Stomach smooth muscle (tissue), 2 donors: ENCODE results near the gene PLXNC1.

ENCODE experiments used
- H3K27ac ChIP-seq: one replicate; pipeline ENCODE4 v1.7.0; 2013; ENCODE audit warnings: mild to moderate bottlenecking, low read length, inconsistent platforms
- H3K27me3 ChIP-seq, 2 donors: one replicate each; pipeline ENCODE4 v1.7.0; 2013; ENCODE audit warnings: low read length in 2 of 2; ENCODE audit not compliant: insufficient read depth in 2 of 2, control insufficient read depth in 1 of 2
- H3K36me3 ChIP-seq, 2 donors: one replicate each; pipeline ENCODE4 v1.7.0; 2013; ENCODE audit warnings: low read length in 2 of 2; ENCODE audit not compliant: control insufficient read depth in 2 of 2, insufficient read depth in 2 of 2
- H3K4me1 ChIP-seq: one replicate; pipeline ENCODE4 v1.7.0; 2013; ENCODE audit warnings: low read length; ENCODE audit not compliant: control insufficient read depth, insufficient read depth
- H3K4me3 ChIP-seq, 2 donors: one replicate each; pipeline ENCODE4 v1.7.0; 2013; ENCODE audit warnings: low read length in 2 of 2
- H3K9ac ChIP-seq, 2 donors: one replicate each; pipeline ENCODE4 v1.7.0; 2013; ENCODE audit warnings: low read length in 2 of 2, mild to moderate bottlenecking in 1 of 2
- H3K9me3 ChIP-seq, 2 donors: one replicate each; pipeline ENCODE4 v1.7.0; 2013; ENCODE audit warnings: low read length in 2 of 2; ENCODE audit not compliant: control insufficient read depth in 2 of 2
- donor health status: healthy.
- donor health status: Pancreatic carcinoma.

PLXNC1 gene

GRCh38 chr12:94207467-94207848, 59.1 kb downstream of the PLXNC1 start:
- Histone ChIP-seq H3K9me3 (no peaks in the 10 kb centered on the region), H3K36me3 (no peaks in the 10 kb centered on the region), H3K4me1 (no peaks in the 10 kb centered on the region), H3K4me3 (peak overlapping the region in 1 of 2 donors; percentile 47), H3K9ac (no peak overlapping the region), H3K27ac (no peak overlapping the region), H3K27me3 (no peaks in the 10 kb centered on the region)

DNA sequence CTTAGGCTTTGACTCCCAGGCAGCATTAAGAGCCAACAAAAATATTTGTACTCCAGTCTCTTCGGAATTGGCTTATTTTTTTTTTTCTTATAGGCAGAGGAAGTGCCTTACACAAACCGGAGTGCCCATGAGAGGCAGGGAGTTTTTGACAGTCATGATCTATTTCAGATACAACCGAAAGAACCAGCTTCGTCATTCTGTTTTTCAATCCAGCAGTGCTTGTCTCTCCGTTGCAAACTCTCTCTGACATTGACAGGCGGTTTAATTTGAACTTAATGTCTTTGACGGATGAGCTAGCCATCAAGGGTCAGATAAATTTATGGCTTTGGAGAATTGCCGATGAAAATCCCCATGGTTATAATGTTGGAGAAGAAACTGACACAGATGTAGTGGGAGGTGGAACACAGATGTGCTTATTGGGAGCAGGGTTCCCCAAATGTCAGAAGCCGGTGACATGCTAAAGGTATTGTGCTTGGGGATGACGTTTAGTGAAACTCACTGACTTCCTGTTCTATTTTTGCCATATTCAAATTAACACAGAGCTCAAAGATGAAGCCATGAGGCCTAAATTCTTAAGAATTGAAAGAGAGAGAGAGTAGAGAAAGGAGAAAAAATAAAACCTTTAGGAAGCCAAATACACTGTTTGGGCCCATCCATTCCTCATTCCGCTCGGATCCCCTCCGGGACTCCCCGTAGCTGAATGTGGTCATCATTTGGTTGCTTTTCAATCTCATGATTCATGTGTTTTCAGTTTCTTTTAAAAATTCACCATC, 59.7 kb downstream of the PLXNC1 start:
- Histone ChIP-seq H3K27ac (no peak overlapping the region), H3K4me1 (no peaks in the 10 kb centered on the region), H3K4me3 (peak overlapping the region in 1 of 2 donors; percentile 47), H3K27me3 (no peaks in the 10 kb centered on the region), H3K36me3 (no peaks in the 10 kb centered on the region), H3K9ac (no peak overlapping the region), H3K9me3 (no peaks in the 10 kb centered on the region)

GRCh38 chr12:94208622-94208966, 60.2 kb downstream of the PLXNC1 start:
- no peak overlapping the region for H3K9ac ChIP-seq
- H3K4me3 ChIP-seq, result no peak overlapping the region
- H3K4me1 ChIP-seq, result no peaks in the 10 kb centered on the region
- H3K36me3 ChIP-seq, result no peaks in the 10 kb centered on the region
- H3K9me3 ChIP-seq, result no peaks in the 10 kb centered on the region
- H3K27ac ChIP-seq, result no peak overlapping the region
- H3K27me3 ChIP-seq, result no peaks in the 10 kb centered on the region

- H3K4me1 ChIP-seq, result no peaks in the 10 kb centered on the region
- H3K27me3 ChIP-seq, result no peaks in the 10 kb centered on the region
- no peaks in the 10 kb centered on the region for H3K36me3 ChIP-seq
- H3K9ac ChIP-seq, result no peak overlapping the region
- H3K27ac ChIP-seq, result no peak overlapping the region
- H3K9me3 ChIP-seq, result no peaks in the 10 kb centered on the region
- H3K4me3 ChIP-seq, result no peak overlapping the region
Observed at GRCh38 chr12:94209240-94209639, 60.9 kb downstream of the PLXNC1 start.

- no peak overlapping the region for H3K4me3 ChIP-seq
- H3K9ac ChIP-seq, result no peak overlapping the region
- no peaks in the 10 kb centered on the region for H3K27me3 ChIP-seq
- H3K4me1 ChIP-seq, result no peaks in the 10 kb centered on the region
- no peaks in the 10 kb centered on the region for H3K9me3 ChIP-seq
- H3K36me3 ChIP-seq, result no peaks in the 10 kb centered on the region
- no peak overlapping the region for H3K27ac ChIP-seq
Observed at GRCh38 chr12:94211021-94211420, 62.6 kb downstream of the PLXNC1 start.

GRCh38 chr12:94218233-94218632, 69.9 kb downstream of the PLXNC1 start:
- Histone ChIP-seq H3K27me3 (no peaks in the 10 kb centered on the region), H3K9ac (no peak overlapping the region), H3K4me1 (no peaks in the 10 kb centered on the region), H3K27ac (no peak overlapping the region), H3K9me3 (no peaks in the 10 kb centered on the region), H3K4me3 (no peak overlapping the region), H3K36me3 (no peaks in the 10 kb centered on the region)

GRCh38 chr12:94219622-94220302, 71.4 kb downstream of the PLXNC1 start:
- H3K9me3 ChIP-seq, result no peaks in the 10 kb centered on the region
- H3K9ac ChIP-seq, result no peak overlapping the region
- no peaks in the 10 kb centered on the region for H3K27me3 ChIP-seq
- no peaks in the 10 kb centered on the region for H3K4me1 ChIP-seq
- H3K36me3 ChIP-seq, result no peaks in the 10 kb centered on the region
- H3K4me3 ChIP-seq, result no peak overlapping the region
- H3K27ac ChIP-seq, result no peak overlapping the region

DNA sequence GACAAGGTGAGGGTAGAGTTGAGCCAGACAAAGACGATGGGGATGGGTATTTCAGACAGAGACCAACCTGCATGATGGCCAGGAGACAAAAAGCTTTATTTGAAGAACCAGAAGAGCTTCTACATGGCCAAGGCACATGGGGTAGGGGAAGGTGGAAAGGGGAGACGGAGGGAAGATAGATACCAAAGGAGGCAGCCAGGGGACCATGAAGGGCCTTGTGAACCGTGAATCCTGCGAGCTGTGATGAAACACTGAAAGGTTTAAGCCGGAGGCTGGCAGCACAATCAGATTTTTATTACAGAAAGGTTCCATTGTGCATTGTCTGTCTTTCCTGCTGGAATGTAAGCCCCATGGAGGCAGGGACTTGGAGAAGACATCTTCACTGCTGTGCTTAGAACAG, 72.4 kb downstream of the PLXNC1 start:
- H3K36me3 ChIP-seq, result no peaks in the 10 kb centered on the region

DNA sequence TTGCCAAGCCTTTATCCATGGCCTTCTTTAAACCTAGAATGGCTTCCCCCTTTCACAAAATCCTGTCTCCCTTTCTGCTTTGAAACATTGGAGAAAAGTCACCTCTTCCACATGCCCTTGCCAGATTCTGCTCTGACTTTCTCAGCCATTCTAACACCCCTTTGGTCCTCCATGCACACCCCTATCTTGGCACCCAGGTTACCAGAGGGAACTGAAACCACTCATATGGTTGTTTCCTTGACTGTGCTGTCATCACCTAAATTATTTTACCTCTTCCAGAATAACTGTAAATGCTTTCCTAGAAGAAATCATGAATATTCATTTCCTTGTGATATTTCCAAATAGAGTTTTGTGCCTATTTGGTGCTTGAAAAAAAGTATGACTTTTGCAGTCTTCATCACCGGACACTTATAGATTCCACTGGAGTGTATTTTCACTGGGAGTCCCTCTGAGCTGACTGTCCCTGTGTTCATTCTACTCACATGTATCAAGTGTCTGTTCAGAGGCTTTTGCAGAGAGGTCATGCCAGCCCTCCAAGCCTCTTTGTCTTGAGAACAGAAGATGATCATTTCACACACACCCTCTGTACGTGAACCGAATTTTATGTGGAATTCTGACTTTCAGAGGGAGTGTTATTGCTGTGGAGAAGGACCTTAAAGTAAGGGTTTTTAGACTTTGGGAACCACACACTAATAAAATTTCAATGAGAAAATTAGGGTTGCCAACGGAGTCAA, 74.1 kb downstream of the PLXNC1 start:
- Histone ChIP-seq H3K36me3 (no peaks in the 10 kb centered on the region), H3K4me3 (no peak overlapping the region), H3K9me3 (no peaks in the 10 kb centered on the region), H3K27ac (no peak overlapping the region), H3K27me3 (no peaks in the 10 kb centered on the region), H3K9ac (no peak overlapping the region), H3K4me1 (no peaks in the 10 kb centered on the region)

More for the DNA sequence above, 72.4 kb downstream of the PLXNC1 start:
- H3K9me3 ChIP-seq, result no peaks in the 10 kb centered on the region
- H3K27ac ChIP-seq, result no peak overlapping the region
- H3K27me3 ChIP-seq, result no peaks in the 10 kb centered on the region
- H3K9ac ChIP-seq, result no peak overlapping the region
- H3K4me1 ChIP-seq, result no peaks in the 10 kb centered on the region
- H3K4me3 ChIP-seq, result no peak overlapping the region

DNA sequence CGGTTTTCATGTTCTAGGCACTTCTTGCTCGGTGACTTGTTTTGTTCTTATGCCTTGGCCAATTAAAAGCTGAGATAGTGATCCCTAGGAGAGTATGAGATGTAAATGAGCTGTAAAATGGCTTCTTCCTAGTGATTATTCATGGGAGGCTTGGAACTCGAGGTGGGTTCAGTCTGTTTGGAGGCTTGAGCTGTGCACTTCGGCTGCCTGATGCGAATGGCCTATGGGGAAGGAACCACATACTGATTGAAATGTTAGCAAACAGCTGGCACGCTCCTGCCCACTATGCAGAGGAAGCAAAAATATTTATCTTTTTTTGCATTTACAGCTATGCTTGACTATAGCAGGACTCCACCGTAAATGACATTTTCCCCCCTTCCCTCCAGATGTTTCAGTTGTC, 75.5 kb downstream of the PLXNC1 start:
- Histone ChIP-seq H3K4me1 (no peaks in the 10 kb centered on the region), H3K27ac (no peak overlapping the region), H3K4me3 (no peak overlapping the region)

GRCh38 chr12:94225506-94225905, 77.1 kb downstream of the PLXNC1 start:
- H3K9ac ChIP-seq, result no peak overlapping the region
- H3K9me3 ChIP-seq, result no peaks in the 10 kb centered on the region
- no peak overlapping the region for H3K27ac ChIP-seq
- H3K4me1 ChIP-seq, result no peaks in the 10 kb centered on the region
- H3K27me3 ChIP-seq, result no peaks in the 10 kb centered on the region
- no peak overlapping the region for H3K4me3 ChIP-seq
- no peaks in the 10 kb centered on the region for H3K36me3 ChIP-seq

More for the DNA sequence above, 75.5 kb downstream of the PLXNC1 start:
- H3K36me3 ChIP-seq, result no peaks in the 10 kb centered on the region
- no peaks in the 10 kb centered on the region for H3K27me3 ChIP-seq
- no peaks in the 10 kb centered on the region for H3K9me3 ChIP-seq
- no peak overlapping the region for H3K9ac ChIP-seq
